Caco-2 (cell line): Measurements from ENCODE around the gene PPP1R9B. TPM values are rescaled to one million over a fixed set of nuclear protein-coding genes. Genes with fewer than 3 reads are reported as not detected.

ENCODE experiments used
- BruUV-seq: library from RNA; stranded (reverse); fragments of 400-500 nt; replicated peaks from 2 replicates; lab custom pipeline; 2021; lab: Mats Ljungman, UMichigan
- CTCF ChIA-PET: fragments of 300-600 bp; sonication (Branson Sonifier 250); formaldehyde crosslinking; loops from one replicate; lab custom pipeline; 2022; ENCODE audit warnings: antibody characterized with exemption; lab: Charles Lee
- POLR2A ChIA-PET: fragments of 300-600 bp; sonication (Branson Sonifier 250); formaldehyde crosslinking; loops from one replicate; lab custom pipeline; 2022; ENCODE audit warnings: antibody characterized with exemption; lab: Charles Lee
- DNase-seq, 2 experiments: peaks; one replicate each; pipeline versions ENCODE4 v3.0.0 to v3.0.0-alpha.2; 2020 to 2022
- H3K27me3 ChIP-seq: replicated peaks from 2 replicates; pipeline ENCODE4 v1.6.0; 2011; ENCODE audit warnings: low read length; ENCODE audit not compliant: control insufficient read depth, insufficient read depth
- H3K36me3 ChIP-seq: 2 replicates; pipeline ENCODE4 v1.5.1; 2011; ENCODE audit warnings: low read length; ENCODE audit not compliant: control insufficient read depth, insufficient read depth
- H3K4me1 ChIP-seq: fragments of 250-450 bp; sonication (Bioruptor Pico); 2 replicates; pipeline ENCODE4 v1.5.1; 2020; ENCODE audit warnings: mild to moderate bottlenecking
- H3K4me3 ChIP-seq: 2 replicates; pipeline ENCODE4 v1.5.1; 2011; ENCODE audit warnings: low read depth, mild to moderate bottlenecking, control low read depth, low read length
- H3K9me3 ChIP-seq: fragments of 250-450 bp; sonication (Bioruptor Pico); 2 replicates; pipeline ENCODE4 v1.5.1; 2020; ENCODE audit warnings: mild to moderate bottlenecking, moderate library complexity
- H3K27ac Mint-ChIP-seq: one replicate; pipeline ENCODE4 v1.8.0; 2022; ENCODE audit warnings: mixed read lengths; ENCODE audit not compliant: unreplicated experiment
- H3K27me3 Mint-ChIP-seq: one replicate; pipeline ENCODE4 v1.8.0; 2022; ENCODE audit warnings: mixed read lengths; ENCODE audit not compliant: insufficient read depth, unreplicated experiment
- H3K36me3 Mint-ChIP-seq: one replicate; pipeline ENCODE4 v1.8.0; 2022; ENCODE audit warnings: mild to moderate bottlenecking, mixed read lengths; ENCODE audit not compliant: insufficient read depth, unreplicated experiment
- H3K4me1 Mint-ChIP-seq: one replicate; pipeline ENCODE4 v1.8.0; 2022; ENCODE audit warnings: low read depth, mixed read lengths; ENCODE audit not compliant: unreplicated experiment
- H3K4me3 Mint-ChIP-seq: one replicate; pipeline ENCODE4 v1.8.0; 2022; ENCODE audit warnings: mild to moderate bottlenecking, moderate library complexity, mixed read lengths; ENCODE audit not compliant: unreplicated experiment
- H3K9me3 Mint-ChIP-seq: one replicate; pipeline ENCODE4 v1.8.0; 2022; ENCODE audit warnings: mixed read lengths; ENCODE audit not compliant: unreplicated experiment
- intact Hi-C: fragments of 100-400 bp; cut with micrococcal nuclease; formaldehyde crosslinking; loops from one replicate; pipeline ENCODE4 v1.10.0; 2022; ENCODE audit not compliant: unreplicated experiment
- total RNA-seq: library from RNA; stranded (reverse); gene quantifications from 2 replicates; pipeline ENCODE4 v1.2.3, GENCODE V29; 2022
- TF ChIP-seq, protein P1 (sequence below), 2 experiments: fragments of 200-600 bp in 1 of 2; IDR thresholded peaks; 1 replicate in 1 of 2; 2 replicates in 1 of 2; pipeline versions ENCODE4 v1.5.1 to v1.8.0; 2011 to 2022; ENCODE audit warnings: antibody characterized with exemption in 1 of 2, control low read depth in 1 of 2, inconsistent platforms in 1 of 2, low read depth in 1 of 2, low read length in 1 of 2, mild to moderate bottlenecking in 1 of 2, moderate library complexity in 1 of 2; ENCODE audit not compliant: insufficient read depth in 1 of 2, severe bottlenecking in 1 of 2, unreplicated experiment in 1 of 2

Gene PPP1R9B
- total RNA-seq, 1 experiment from 2014 or later, result 74.8 TPM

DNA sequence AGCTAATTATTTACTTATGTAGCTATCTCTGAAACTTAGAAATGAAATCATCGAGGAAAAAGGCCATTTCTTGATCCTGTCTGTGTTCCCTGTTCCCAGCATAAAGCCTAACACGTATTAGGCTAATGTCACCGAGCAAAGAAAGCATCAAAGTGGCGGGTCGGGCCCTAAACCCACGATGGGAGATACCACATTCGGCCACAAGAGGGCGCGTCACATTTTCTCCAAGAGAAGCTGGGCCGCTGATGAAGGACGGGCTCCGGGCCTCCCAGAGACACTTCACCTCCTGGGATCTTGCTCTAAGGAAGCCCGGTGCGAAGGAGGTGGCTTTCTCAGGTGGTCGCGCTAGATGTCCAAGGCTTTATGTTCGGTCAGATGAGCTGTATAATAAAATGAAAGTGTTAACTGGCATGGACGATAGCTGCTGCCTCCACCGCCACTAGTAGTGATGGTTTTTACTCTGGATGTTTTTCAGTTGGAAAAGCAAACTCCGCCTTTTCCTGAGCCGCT lies 56.2 kb downstream of the PPP1R9B start:
- no peaks in the 10 kb centered on the region for H3K36me3 Mint-ChIP-seq
- no peaks in the 10 kb centered on the region for H3K27me3 Mint-ChIP-seq
- Histone ChIP-seq H3K36me3 (no peaks in the 10 kb centered on the region), H3K9me3 (no peaks in the 10 kb centered on the region), H3K27me3 (no peaks in the 10 kb centered on the region), H3K4me3 (peak overlapping the region; percentile 41), H3K4me1 (no peaks in the 10 kb centered on the region)
- H3K27ac Mint-ChIP-seq, result peak overlapping the region; percentile 84
- H3K4me3 Mint-ChIP-seq, result peak overlapping the region; percentile 95
- ChIA-PET CTCF (interaction anchor here (0.7 to 1.5 kb wide), 8 partner anchors 39 to 331 kb away, joined by 3 to 9 read pairs (median 4); partner anchors contain the start of genes FAM117A and KAT7), POLR2A (no interaction called here)
- H3K4me1 Mint-ChIP-seq, result no peaks in the 10 kb centered on the region
- peak; percentile 77 to 80 for DNase-seq
- TF ChIP-seq, protein P1, sequence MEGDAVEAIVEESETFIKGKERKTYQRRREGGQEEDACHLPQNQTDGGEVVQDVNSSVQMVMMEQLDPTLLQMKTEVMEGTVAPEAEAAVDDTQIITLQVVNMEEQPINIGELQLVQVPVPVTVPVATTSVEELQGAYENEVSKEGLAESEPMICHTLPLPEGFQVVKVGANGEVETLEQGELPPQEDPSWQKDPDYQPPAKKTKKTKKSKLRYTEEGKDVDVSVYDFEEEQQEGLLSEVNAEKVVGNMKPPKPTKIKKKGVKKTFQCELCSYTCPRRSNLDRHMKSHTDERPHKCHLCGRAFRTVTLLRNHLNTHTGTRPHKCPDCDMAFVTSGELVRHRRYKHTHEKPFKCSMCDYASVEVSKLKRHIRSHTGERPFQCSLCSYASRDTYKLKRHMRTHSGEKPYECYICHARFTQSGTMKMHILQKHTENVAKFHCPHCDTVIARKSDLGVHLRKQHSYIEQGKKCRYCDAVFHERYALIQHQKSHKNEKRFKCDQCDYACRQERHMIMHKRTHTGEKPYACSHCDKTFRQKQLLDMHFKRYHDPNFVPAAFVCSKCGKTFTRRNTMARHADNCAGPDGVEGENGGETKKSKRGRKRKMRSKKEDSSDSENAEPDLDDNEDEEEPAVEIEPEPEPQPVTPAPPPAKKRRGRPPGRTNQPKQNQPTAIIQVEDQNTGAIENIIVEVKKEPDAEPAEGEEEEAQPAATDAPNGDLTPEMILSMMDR (IDR thresholded peaks at IDR 0.05; ENCODE audit: insufficient read depth in 1 of 2, low read depth in 1 of 2, low read length in 1 of 2, severe bottlenecking in 1 of 2, unreplicated experiment in 1 of 2), result peak; percentile 52 to 60
- no peaks in the 10 kb centered on the region for H3K9me3 Mint-ChIP-seq
- intact Hi-C loops, result loop anchor here (5.0 kb wide), 1 partner anchor 203 kb away; no protein-coding TSS in a partner anchor
- BruUV-seq, result no TSS peak

DNA sequence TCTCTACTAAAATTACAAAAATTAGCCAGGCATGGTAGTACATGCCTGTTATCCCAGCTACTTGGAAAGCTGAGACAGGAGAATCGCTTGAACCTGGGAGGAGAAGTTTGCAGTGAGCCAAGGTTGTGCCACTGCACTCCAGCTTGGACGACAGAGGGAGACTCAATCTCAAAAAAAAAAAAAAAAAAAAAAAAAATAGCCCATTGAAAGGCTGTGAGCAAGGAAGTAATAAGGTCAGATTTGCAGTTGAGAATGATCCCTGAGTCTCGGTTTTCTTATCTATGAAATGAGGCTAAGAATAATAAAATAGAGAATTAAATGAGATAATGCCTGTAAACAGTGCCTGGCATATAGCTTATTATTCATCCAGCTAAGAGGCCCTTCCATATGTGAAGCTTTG lies 56.7 kb downstream of the PPP1R9B start:
- Mint-ChIP-seq H3K27ac (no peak overlapping the region), H3K4me1 (no peaks in the 10 kb centered on the region)
- H3K4me3 ChIP-seq, result no peak overlapping the region

DNA sequence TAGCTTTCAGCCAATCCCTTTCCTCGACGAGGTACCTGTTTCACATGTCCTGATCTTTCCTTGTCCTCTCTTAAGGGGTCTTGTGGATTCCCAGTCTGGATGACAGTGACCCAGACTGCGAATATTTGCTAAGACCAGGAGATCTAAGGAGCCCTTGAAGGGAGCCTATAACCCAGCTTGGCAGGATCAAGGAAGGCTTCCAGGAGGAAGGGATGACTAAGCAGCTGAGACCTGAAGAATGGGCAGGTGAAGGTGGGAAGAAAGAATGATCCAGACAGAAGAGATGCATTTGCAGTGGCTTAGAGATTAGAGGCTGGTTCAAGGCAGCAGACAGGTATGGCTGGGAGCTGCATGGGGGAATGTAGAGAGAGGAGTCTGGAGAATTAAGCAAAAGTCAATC lies 57.2 kb downstream of the PPP1R9B start:
- H3K27ac Mint-ChIP-seq, result no peak overlapping the region
- Histone ChIP-seq H3K4me3 (no peak overlapping the region), H3K4me1 (no peaks in the 10 kb centered on the region), H3K27me3 (no peaks in the 10 kb centered on the region), H3K36me3 (no peaks in the 10 kb centered on the region), H3K9me3 (no peaks in the 10 kb centered on the region)
- no peaks in the 10 kb centered on the region for H3K4me1 Mint-ChIP-seq
- BruUV-seq, result no TSS peak
- no peak overlapping the region for H3K4me3 Mint-ChIP-seq
- no peaks in the 10 kb centered on the region for H3K36me3 Mint-ChIP-seq
- DNase-seq, result no peak
- H3K27me3 Mint-ChIP-seq, result no peaks in the 10 kb centered on the region
- CTCF ChIA-PET, result no interaction called here
- POLR2A ChIA-PET, result no interaction called here
- TF ChIP-seq, protein P1 (IDR thresholded peaks at IDR 0.05; ENCODE audit: insufficient read depth in 1 of 2, low read depth in 1 of 2, low read length in 1 of 2, severe bottlenecking in 1 of 2, unreplicated experiment in 1 of 2), result no peak
- intact Hi-C loops, result loop anchor here (5.0 kb wide), 1 partner anchor 204 kb away; no protein-coding TSS in a partner anchor
- no peaks in the 10 kb centered on the region for H3K9me3 Mint-ChIP-seq

More for the DNA sequence above, 56.7 kb downstream of the PPP1R9B start:
- DNase-seq, result no peak
- ChIA-PET CTCF (interaction anchor here (0.9 to 1.5 kb wide), 6 partner anchors 39 to 305 kb away, joined by 3 to 9 read pairs (median 4); partner anchors contain the start of gene KAT7), POLR2A (no interaction called here)
- no TSS peak for BruUV-seq
- Mint-ChIP-seq H3K4me3 (no peak overlapping the region), H3K36me3 (no peaks in the 10 kb centered on the region), H3K27me3 (no peaks in the 10 kb centered on the region), H3K9me3 (no peaks in the 10 kb centered on the region)
- Histone ChIP-seq H3K9me3 (no peaks in the 10 kb centered on the region), H3K4me1 (no peaks in the 10 kb centered on the region), H3K27me3 (no peaks in the 10 kb centered on the region), H3K36me3 (no peaks in the 10 kb centered on the region)
- TF ChIP-seq, protein P1 (IDR thresholded peaks at IDR 0.05; ENCODE audit: insufficient read depth in 1 of 2, low read depth in 1 of 2, low read length in 1 of 2, severe bottlenecking in 1 of 2, unreplicated experiment in 1 of 2), result no peak
- intact Hi-C loops, result loop anchor here (5.0 kb wide), 1 partner anchor 203 kb away; no protein-coding TSS in a partner anchor
